ACHN (cell line): ENCODE data around the gene IFNL1.
"Not testable (repeated sequence)": the region's sequence is repeated elsewhere in the genome, so short reads cannot be mapped to it uniquely, and the experiment has no call there.

Experiments
- DNase-seq: peaks from one replicate; pipeline ENCODE4 v3.0.0-alpha.2; 2015
- in situ Hi-C: cut with HindIII; loops from 2 replicates; pipeline ENCODE4 v1.10.0; 2017; ENCODE audit warnings: low sequenced_read_pairs, low pct_ligation_motif_present, low pct_unique_long_range_greater_than_20kb

The IFNL1 gene

DNA sequence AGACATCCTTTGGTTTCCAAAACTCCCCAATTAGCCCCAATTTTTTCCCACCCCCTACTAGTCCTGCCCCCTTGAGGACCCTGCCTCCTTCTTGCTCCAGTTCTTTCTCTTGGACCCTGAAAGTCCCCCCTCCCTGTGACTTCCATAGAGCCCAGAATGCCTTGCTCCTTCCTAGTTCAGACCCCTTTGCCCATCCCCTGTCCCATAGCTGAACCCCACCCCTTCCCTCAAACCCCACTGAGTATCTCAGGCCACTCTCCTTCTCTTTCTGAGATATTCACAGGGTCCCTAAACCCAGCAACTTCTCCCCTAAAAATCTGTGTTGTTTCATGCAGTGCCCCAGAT is 25.6 kb downstream of the IFNL1 start:
- no peak for DNase-seq
- in situ Hi-C loops = no loop called here

DNA sequence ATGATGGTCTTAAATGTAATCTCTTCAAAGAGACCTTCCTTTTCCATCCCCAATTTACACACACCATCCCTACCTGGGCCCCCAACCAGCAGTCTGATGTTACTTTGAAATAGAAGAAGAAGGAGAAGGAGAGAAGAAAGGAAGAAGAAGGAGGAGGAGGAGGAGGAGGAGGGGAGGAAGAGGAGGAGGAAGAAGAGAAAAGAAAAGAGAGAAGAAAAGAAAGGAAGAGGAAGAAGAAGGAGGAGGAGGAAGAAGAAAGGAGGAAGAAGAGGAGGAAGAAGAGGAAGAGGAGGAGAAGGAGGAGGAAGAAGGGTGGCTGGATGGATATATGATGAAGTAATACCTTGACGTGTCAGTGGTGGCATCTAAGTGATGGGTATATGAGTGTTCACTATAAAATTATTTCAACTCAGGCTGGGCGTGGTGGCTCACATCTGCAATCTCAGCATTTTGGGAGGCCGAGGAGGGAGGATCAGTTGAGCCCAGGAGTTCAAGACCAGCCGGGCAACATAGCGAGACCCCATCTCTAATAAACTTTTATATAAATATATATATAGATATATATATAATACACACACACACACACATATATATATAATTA is 28.1 kb downstream of the IFNL1 start:
- in situ Hi-C loops = no loop called here
- no peak for DNase-seq

- in situ Hi-C loops = no loop called here
- DNase-seq = peak; percentile 19
Observed at GRCh38 chr19:39325778-39326665, 29.8 kb downstream of the IFNL1 start.

- DNase-seq = no peak
- in situ Hi-C loops = no loop called here
Observed at GRCh38 chr19:39327363-39328045, 31.3 kb downstream of the IFNL1 start.

- in situ Hi-C loops = no loop called here
- DNase-seq = peak; percentile 70
Observed at GRCh38 chr19:39328046-39328705, 32.0 kb downstream of the IFNL1 start.

- in situ Hi-C loops = no loop called here
- DNase-seq = no peak
Observed at GRCh38 chr19:39329948-39330347, 33.7 kb downstream of the IFNL1 start.

- no peak for DNase-seq
- in situ Hi-C loops = no loop called here
Observed at GRCh38 chr19:39332293-39332692, 36.1 kb downstream of the IFNL1 start.

- DNase-seq, in situ Hi-C loops: not testable (repeated sequence)
Observed at GRCh38 chr19:39332738-39333137, 36.5 kb downstream of the IFNL1 start.

DNA sequence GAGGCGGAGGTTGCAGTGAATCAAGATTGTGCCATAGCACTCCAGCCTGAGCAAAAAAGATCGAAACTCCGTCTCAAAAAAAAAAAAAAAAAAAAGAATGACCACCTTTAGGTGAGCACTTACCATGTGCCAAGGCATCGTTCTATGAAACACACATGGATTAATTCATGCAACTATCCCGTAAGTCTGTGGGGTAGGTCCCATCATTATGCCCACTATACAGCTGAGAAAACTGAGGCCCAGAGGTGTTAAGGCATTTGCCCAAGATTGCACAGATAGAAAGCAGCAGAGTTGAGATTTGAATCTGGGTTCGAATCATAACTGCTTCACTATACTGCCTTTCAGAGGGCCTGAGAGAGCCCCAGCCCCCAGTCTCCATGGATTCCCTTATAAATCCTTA is 37.3 kb downstream of the IFNL1 start:
- in situ Hi-C loops = no loop called here

GRCh38 chr19:39334444-39334976 is 38.3 kb downstream of the IFNL1 start:
- no peak for DNase-seq

More for the DNA sequence above, 37.3 kb downstream of the IFNL1 start:
- no peak for DNase-seq

GRCh38 chr19:39335168-39335548 is 39.0 kb downstream of the IFNL1 start:
- in situ Hi-C loops = no loop called here
- no peak for DNase-seq

More at GRCh38 chr19:39334444-39334976, 38.3 kb downstream of the IFNL1 start:
- in situ Hi-C loops = no loop called here

GRCh38 chr19:39336483-39336882 is 40.3 kb downstream of the IFNL1 start:
- in situ Hi-C loops = no loop called here
- no peak for DNase-seq

- in situ Hi-C loops = no loop called here
- DNase-seq = no peak
Observed at GRCh38 chr19:39339674-39340073, 43.5 kb downstream of the IFNL1 start.

- in situ Hi-C loops, DNase-seq: not testable (repeated sequence)
Observed at GRCh38 chr19:39340156-39340555, 43.9 kb downstream of the IFNL1 start.

DNA sequence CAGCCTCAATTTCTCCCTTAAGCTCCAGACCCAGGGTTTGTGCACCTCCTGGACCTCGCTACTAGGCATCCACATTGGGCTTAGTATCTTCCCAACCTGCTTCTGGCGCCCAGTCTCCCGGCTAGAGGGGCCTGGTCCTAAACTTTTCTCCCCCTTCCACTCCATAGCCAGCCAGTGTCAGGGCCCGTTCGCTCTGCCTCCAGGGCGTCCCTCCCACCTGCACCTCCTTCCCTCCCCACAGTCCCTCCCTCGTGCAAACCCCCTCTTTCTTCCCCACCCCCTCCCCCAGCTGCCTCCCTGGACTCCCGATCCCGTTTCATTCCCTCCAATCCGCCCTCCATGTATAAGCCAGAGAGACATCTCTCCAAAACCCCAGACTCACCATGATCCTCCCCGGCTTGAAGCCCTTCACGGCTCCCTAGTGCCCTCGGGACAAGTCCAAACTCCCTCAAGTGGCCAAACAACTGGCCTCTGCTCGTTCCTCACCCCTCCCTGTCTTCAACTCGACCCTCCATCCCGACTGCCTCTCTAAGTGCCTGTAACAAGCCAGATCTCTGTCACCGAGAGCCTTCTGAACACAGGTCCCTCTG is 45.0 kb downstream of the IFNL1 start:
- peak; percentile 38 for DNase-seq
- in situ Hi-C loops = no loop called here

- DNase-seq = peak; percentile 95
- in situ Hi-C loops = no loop called here
Observed at GRCh38 chr19:39341719-39342604, 45.8 kb downstream of the IFNL1 start, which contains the start of gene SAMD4B. Gene SAMD4B (plus strand): TSS chr19:39342421. CDS start chr19:39356894, 14,473 bp downstream.

DNA sequence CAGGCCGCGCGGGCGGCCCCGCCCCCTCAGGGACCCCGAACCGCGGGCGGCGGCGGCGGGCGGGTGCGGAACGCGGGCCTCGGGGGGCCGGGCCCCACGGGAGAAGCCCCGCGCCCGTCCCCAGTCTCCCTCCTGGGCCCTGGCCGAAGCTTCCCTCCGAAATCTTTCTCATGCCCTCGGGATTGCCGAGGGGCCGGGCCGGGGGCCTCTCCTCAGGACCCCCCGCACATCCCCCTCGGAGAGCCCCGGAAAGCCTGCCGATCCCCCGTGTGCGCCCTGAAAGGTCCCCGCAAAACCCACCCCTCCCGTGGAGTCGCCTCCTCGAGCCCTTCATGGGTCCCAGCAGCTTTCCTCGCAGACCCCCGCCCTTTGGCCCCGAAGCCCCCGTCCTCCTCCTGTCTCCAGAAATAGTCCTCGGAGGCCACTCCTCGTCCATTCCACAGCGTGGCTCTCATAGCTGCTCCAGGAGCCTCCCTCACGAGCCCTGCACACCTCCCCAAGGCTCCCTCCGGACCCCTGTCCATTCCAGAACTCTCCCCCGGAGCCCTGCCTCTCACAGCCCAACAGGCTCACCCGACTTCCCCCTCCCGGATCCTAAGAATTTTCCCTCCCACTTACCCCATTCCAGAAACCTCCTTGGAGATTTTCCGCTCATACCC is 46.6 kb downstream of the IFNL1 start:
- no peak for DNase-seq
- in situ Hi-C loops = no loop called here
